ENCODE results near the gene B4GALT5.
"Not testable (repeated sequence)": the region's sequence is repeated elsewhere in the genome, so short reads cannot be mapped to it uniquely, and the experiment has no call there.

Gene B4GALT5

DNA sequence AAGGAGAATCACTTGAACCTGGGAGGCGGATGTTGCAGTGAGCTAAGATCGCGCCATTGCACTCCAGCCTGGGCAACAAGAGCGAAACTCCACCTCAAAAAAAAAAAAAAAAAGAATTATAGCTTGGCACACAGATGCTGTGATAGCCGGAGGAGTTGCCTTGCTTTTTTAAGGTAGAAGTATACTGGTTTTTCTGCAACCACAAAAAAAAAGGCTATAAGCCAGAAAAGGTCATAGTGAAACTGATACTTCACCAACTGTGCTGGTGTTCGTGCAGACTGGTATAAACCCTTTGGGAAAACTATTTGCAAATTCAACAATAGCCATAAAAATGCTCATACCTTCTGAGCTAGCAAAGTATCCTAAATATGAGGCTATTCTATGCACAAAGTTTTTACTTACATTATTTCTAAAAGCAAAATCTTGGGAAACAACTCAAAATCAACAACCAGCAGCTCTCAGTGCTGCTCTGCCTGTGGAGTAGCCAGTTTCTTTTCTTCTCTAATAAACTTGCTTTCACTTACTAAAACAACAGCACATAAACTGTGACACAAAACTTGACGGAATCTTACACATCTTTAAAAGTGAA lies 44.0 kb downstream of the B4GALT5 start:
- DNase-seq: no peak
- in situ Hi-C loops (cut with HindIII; ENCODE audit: low pct_ligation_motif_present, low pct_unique_long_range_greater_than_20kb, low sequenced_read_pairs): loop anchor here (25.0 kb wide), 1 partner anchor 168 kb away; no protein-coding TSS in a partner anchor

DNA sequence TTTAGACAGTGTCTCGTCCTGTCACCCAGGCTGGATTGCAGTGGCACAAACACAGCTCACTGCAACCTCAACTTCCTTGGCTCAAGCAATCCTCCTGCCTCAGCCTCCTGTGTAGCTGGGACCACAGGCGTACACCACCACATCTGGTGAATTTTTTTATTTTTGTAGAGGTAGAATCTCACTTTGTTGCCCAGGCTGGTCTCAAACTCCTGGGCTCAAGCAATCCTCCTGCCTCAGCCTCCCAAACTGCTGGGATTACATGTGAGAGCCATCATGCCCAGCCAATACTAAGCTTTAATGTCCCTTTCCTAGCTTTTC lies 44.8 kb downstream of the B4GALT5 start:
- in situ Hi-C loops (cut with HindIII; ENCODE audit: low pct_ligation_motif_present, low pct_unique_long_range_greater_than_20kb, low sequenced_read_pairs): loop anchor here (25.0 kb wide), 1 partner anchor 168 kb away; no protein-coding TSS in a partner anchor
- DNase-seq: not testable (repeated sequence)

DNA sequence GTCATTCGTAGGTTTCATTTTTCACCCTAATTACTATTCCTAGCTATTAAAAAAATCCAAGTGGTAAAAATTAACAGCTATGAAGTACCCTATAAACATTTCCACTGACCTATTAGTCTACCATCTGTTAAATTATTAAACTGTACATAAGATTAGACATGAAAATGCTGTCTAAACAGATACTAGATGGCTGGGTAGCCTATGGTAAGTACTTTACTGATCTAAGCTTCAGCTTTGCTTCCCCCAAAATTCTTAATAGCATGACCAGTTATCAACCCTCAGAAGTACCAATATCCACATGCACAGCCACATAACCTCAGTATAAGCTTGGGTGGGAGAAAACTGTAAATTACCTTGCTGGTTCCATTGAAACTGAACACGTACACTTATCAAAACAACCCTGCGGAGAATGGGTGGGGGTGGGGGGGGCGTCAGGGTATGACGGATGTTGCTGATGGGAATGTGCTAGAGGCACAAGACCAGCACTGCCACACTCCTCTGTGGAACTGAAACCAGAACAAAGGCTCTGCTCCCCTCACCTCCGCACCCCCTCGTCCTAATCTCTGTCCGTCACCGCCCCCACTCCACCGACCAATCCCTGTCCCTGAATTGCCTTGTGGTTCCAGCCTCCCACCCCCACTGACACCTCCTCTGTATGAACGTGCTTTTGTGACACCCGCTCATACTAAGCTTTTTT lies 45.3 kb downstream of the B4GALT5 start:
- no peak for DNase-seq

DNA sequence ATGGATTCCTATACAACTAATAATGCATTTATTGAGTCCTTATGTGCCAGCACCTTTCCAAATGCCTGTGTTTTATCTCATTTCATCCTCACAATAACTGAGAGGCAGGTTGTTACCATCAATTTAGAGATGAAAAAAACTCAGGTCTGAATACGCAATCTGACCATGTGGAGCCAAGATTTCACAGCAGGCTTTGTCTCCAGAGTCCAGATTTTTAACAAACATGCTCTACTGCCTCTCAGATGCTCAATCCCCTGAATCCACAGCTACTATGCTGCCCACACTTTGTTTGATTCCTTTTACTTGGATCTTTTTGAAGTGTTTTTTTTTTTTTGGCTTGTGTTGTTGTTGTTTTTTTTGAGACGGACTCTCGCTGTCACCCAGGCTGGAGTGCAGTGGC lies 46.8 kb downstream of the B4GALT5 start:
- in situ Hi-C loops (cut with HindIII; ENCODE audit: low pct_ligation_motif_present, low pct_unique_long_range_greater_than_20kb, low sequenced_read_pairs): loop anchor here (25.0 kb wide), 1 partner anchor 170 kb away; no protein-coding TSS in a partner anchor
- DNase-seq: no peak

More for the DNA sequence above, 45.3 kb downstream of the B4GALT5 start:
- in situ Hi-C loops (cut with HindIII; ENCODE audit: low pct_ligation_motif_present, low pct_unique_long_range_greater_than_20kb, low sequenced_read_pairs): loop anchor here (25.0 kb wide), 1 partner anchor 169 kb away; no protein-coding TSS in a partner anchor

DNA sequence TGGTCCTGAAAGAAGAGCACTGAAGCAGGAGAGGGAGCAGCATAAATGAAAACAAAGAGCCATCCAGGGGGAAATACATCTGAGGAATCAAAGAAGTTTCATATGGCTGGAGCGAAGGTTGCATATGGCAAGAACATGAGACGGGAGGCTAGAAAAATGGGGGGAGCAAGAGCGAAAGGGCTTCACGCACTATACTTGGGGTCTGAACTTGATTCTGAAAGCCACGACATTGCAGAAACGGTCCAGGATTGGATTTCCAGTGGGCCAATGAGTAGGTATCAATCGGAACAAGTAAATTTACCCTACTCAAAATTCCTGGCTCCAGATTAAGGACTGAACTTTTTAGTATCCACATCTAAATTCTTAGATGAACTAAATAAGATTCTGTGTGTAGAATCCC lies 47.9 kb downstream of the B4GALT5 start:
- DNase-seq: no peak
- in situ Hi-C loops (cut with HindIII; ENCODE audit: low pct_ligation_motif_present, low pct_unique_long_range_greater_than_20kb, low sequenced_read_pairs): loop anchor here (25.0 kb wide), 1 partner anchor 172 kb away; no protein-coding TSS in a partner anchor

DNA sequence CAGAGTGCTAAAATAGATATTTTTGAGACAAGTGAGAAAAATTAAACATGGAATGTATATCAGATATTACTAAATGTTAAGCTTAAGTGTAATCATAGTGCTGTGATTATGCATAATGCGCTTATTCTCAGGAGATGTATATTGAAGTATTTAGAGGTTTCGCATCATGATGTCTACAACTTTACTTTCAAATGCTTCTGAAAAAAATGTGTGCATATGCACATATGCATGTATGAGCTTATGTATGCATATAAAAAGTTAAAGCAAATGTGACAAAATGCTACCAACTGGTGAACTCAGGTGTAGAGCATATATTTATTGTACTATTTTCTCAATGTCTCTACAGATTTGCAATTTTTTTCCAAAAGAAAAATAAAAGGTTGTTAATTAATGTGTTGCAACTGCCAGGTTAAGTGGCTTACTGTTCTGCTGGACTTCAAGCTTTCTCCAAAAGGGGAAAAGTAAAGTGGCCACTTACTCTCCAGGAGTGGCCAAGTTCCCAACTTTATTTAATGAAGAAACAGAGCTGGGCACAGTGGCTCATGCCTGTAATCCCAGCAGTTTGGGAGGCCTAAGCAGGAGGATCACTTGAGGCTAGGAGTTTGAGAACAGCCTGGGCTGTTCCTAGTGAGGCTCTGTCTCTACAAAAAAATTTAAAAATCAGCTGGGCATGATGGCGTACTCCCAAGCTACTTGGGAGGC lies 48.9 kb downstream of the B4GALT5 start:
- in situ Hi-C loops (cut with HindIII; ENCODE audit: low pct_ligation_motif_present, low pct_unique_long_range_greater_than_20kb, low sequenced_read_pairs): loop anchor here (25.0 kb wide), 1 partner anchor 173 kb away; no protein-coding TSS in a partner anchor
- DNase-seq: no peak

DNA sequence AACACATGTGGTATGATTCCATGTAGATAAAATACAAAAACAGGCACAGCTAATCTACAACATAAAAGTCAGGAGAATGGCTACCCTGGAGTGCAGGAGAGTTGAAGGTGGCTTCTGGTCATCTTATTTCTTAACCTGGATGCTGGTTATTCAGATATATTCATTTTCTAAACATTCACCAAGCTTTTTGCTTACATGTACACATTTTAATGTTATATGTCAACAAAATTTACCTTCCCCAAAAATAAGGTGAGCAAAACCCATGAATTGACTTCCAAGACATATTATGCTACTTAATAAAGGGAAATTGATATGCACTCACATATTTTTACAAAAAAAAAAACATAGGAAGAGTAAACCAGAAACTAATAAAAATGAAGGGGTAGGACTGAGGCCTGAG lies 50.6 kb downstream of the B4GALT5 start:
- in situ Hi-C loops (cut with HindIII; ENCODE audit: low pct_ligation_motif_present, low pct_unique_long_range_greater_than_20kb, low sequenced_read_pairs): loop anchor here (25.0 kb wide), 1 partner anchor 174 kb away; no protein-coding TSS in a partner anchor
- DNase-seq: no peak

DNA sequence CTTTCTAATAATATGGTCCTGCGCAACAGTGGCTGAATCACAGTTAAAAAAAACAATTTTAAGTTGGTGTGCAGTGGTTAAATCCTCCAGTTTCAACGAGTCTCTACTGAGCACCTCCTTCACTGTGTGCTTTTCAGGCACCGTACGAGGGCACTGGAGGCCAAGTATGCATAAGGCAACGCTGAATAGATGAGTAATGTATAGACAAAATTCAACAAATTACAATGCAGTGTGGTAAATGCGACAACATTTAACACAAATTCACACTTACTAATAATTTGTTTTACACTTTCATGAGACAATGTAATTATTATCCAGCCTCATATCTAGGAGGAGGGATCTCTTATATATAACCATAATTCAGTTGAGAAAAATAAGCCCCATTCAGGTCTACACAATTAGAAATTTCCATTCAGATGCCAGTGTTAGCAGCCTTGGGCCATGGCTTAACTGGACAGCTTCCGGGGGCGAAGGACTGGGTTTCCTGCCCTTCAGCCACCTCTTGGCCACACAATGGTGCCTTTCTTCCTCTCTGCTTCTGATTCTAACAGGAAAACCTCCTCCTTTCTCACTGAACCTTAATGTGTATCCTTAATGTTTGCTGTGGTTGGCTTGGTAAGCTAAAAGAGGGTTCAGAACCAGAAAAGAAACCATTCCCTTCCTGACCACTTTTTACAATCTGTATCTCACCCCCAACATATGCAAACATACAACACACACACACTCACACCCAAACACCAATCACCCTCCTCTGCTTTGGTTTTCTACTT lies 51.9 kb downstream of the B4GALT5 start:
- no peak for DNase-seq

DNA sequence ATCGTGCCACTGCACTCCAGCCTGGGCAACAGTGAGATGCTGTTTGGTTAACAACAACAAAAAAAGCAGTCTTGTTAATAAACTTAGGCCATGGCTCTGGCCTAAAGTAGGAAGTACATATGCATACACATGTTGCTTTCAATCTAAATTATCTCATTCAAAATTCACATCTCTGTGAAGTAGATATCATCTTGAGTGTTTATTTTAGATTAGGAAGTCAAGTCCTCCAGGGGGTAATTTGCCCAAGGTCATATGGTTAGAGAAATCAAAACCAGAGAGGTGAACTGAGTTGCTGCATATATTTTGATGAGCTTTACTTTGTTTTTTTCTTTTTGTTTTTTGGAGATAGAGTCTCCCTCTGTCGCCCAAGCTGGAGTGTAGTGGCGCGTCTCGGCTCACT lies 52.8 kb downstream of the B4GALT5 start:
- in situ Hi-C loops (cut with HindIII; ENCODE audit: low pct_ligation_motif_present, low pct_unique_long_range_greater_than_20kb, low sequenced_read_pairs): loop anchor here (25.0 kb wide), 1 partner anchor 176 kb away; no protein-coding TSS in a partner anchor
- DNase-seq: no peak

More for the DNA sequence above, 51.9 kb downstream of the B4GALT5 start:
- in situ Hi-C loops (cut with HindIII; ENCODE audit: low pct_ligation_motif_present, low pct_unique_long_range_greater_than_20kb, low sequenced_read_pairs): loop anchor here (25.0 kb wide), 1 partner anchor 176 kb away; no protein-coding TSS in a partner anchor

DNA sequence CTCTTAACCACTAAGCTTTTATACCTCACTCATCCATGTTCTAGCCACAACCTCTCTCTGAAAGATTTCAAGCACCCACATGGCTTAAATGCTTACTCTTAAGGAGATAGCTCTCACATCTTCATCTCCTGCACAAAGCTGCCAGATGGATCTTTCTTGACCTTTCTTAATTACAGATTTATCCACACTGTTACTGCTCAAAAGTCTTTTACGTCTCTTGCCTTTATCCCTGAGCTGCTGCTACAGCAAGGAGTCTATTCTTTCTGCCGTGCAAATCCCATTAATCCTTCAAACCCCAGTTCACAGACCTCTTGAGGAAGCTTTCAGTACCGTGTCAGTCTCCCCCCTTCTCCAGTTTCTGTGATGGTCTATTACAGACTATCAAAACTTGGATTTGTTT lies 54.6 kb downstream of the B4GALT5 start:
- DNase-seq: no peak
- in situ Hi-C loops (cut with HindIII; ENCODE audit: low pct_ligation_motif_present, low pct_unique_long_range_greater_than_20kb, low sequenced_read_pairs): loop anchor here (25.0 kb wide), 1 partner anchor 178 kb away; no protein-coding TSS in a partner anchor

DNA sequence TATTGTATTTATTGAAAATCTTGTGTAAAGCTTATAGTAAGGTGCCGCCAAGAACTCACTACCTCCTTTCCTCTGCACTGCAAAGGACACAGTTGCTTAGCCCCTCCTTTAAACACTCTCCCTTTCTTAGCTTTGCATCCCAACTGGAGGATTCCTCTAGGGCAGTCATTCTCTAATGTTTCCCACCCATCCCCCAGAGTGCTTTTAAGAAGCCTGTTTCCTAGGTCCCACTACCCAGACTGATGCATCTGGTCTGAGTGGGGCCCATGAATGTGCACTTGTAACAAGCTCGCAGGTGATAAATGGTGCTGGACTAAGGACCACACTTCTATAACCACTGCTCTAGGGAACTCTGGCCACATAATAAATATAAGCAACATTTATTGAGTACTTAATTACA lies 55.2 kb downstream of the B4GALT5 start:
- in situ Hi-C loops (cut with HindIII; ENCODE audit: low pct_ligation_motif_present, low pct_unique_long_range_greater_than_20kb, low sequenced_read_pairs): loop anchor here (25.0 kb wide), 1 partner anchor 179 kb away; no protein-coding TSS in a partner anchor
- DNase-seq: no peak

DNA sequence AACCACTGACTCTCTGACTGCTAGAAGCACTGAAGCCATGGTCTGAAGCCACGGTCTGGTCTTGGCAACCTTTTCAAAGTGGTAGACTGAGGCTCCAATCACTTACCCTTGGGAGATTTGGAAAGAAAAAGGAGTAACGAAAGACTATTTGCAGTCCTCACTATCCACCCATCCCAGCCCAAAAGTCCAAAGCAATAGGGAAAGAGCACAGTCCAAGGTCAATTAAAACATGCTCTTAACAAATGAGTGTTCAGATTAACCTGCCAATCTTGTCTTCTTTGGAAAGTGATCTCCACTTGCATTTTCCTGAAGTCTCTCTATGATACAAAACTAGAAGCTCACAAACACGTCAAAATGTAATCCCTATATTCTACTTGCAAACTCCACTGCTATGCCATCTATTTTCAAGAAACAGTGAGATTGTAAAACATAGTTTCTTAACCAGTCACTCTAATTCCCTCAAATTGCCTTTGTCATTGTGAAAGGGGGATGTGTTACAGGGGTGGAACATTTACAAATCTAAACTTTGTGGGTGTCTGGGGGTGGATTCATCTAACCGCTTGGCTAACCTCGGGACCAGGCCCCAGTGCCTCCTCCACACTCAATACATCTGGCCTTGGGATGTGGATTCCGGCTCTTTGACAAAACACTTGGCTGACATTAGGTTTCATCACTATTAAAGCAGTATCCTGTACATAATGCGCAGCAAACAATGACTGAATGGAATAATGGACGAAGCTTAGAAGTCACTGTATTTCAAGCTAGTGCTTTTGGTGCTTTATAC lies 56.4 kb downstream of the B4GALT5 start:
- in situ Hi-C loops (cut with HindIII; ENCODE audit: low pct_ligation_motif_present, low pct_unique_long_range_greater_than_20kb, low sequenced_read_pairs): loop anchor here (25.0 kb wide), 1 partner anchor 180 kb away; no protein-coding TSS in a partner anchor
- no peak for DNase-seq

DNA sequence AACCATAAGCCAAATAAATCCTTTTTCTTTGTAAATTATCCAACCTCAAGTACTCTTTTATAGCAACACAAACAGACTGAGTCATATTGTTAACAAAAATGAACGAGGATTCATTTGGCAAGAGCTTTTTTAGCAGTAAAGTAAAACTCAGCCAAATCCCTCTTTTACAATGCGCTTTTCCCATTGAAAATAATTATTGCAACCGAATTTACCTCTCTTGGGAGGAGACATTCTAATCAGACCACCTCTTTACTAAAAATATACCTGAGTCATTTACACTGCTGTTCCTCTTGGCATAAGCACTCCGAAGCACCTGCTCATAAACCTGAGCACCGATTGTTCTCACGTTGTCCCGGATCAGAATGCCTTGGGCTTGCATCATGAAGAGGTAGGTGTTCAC lies 57.4 kb downstream of the B4GALT5 start:
- no peak for DNase-seq
- in situ Hi-C loops (cut with HindIII; ENCODE audit: low pct_ligation_motif_present, low pct_unique_long_range_greater_than_20kb, low sequenced_read_pairs): loop anchor here (25.0 kb wide), 1 partner anchor 181 kb away; no protein-coding TSS in a partner anchor

DNA sequence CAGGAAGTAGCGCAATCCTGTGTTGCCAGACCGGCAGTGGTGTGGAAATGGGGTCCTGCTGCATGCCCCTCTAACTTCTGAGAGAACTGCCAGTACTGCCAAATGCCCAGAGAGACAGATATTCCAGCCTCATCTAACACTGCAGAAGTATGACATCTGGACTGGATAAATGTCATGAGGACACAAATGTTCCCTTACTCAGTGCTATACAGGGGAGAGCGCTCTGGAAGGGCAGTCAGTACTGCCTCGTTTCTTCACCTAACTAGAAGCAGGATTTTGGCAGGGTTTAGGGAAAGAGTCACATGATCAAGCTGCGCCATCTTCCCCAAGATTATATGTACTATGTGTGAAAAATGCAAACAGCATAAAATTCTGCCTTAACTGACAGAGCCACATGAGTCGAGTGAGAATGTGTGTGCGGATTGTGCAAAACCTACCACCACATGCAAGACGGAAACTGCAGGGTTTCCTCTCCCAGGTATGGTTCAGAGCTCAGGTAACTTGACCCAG lies 59.7 kb downstream of the B4GALT5 start:
- no peak for DNase-seq
- in situ Hi-C loops (cut with HindIII; ENCODE audit: low pct_ligation_motif_present, low pct_unique_long_range_greater_than_20kb, low sequenced_read_pairs): loop anchor here (25.0 kb wide), 1 partner anchor 183 kb away; no protein-coding TSS in a partner anchor

DNA sequence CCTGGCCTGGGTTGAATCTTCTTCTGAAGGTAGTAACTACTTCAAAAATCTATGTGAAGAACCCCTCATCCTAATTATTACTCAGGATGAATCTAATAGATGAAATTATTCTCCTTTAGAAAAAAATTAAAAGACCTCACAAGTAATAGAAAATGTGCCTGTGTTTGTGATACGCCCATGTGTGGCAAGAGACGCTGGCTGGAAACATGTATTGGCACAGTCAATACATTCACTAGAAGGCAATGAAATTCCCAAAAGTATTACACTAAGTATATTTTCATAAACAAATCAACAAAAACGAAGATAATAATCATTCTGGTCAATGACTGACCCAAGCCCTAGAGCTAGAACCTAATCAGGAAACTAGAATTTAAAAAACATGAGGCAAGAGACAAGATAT lies 64.0 kb downstream of the B4GALT5 start:
- in situ Hi-C loops (cut with HindIII; ENCODE audit: low pct_ligation_motif_present, low pct_unique_long_range_greater_than_20kb, low sequenced_read_pairs): loop anchor here (25.0 kb wide), 1 partner anchor 188 kb away; no protein-coding TSS in a partner anchor
- DNase-seq: no peak

DNA sequence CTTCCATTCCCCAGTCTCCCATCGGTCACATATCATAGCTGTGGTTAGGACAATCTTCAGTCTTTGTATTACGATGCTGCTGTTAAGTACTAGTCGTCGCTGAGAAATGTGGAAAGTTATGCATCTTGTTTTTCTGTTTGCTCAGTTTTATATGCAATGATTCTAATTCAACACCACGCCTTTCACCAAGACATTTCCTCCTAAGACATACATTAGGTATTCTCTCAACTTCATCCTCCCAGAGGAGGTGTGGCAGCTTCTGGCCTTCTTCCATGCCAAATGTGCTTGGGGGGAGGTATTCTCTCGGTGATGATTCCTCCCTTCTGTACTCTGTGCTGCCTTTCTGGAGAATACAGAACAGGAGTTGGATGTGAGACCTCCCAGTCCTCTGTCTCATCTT lies 66.1 kb downstream of the B4GALT5 start:
- no peak for DNase-seq
- in situ Hi-C loops (cut with HindIII; ENCODE audit: low pct_ligation_motif_present, low pct_unique_long_range_greater_than_20kb, low sequenced_read_pairs): no loop called here

DNA sequence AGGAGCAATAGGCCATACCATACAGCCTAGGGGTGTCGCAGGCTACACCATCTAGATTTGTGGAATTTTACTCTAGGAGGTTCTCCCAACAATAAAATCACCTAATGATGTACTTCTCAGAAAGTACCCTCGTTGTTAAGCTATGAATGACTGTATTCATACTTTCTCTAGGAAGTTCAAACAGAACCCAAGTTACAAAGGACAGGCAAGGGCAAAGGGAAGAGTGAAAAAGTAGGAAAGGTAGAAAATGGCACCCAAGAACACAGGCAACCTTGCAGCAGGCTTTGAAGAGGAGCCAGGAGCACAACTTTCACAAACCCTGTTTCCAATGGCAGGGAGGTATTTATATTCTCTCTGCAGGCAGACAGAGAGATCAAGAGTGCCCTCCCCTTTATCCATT lies 67.2 kb downstream of the B4GALT5 start:
- no peak for DNase-seq
- in situ Hi-C loops (cut with HindIII; ENCODE audit: low pct_ligation_motif_present, low pct_unique_long_range_greater_than_20kb, low sequenced_read_pairs): no loop called here

All from ACHN (cell line).